NCI-H2171 (cell line): ENCODE results near the gene FRYL.
"Not testable (repeated sequence)": the region's sequence is repeated elsewhere in the genome, so short reads cannot be mapped to it uniquely, and the experiment has no call there.

Source experiments
- DNase-seq: peaks from one replicate; lab custom pipeline; 2025; lab: John Stamatoyannopoulos, UW

Gene FRYL

GRCh38 chr4:48746608-48747362, 33.3 kb downstream of the FRYL start:
- DNase-seq: no peak

- not testable (repeated sequence) for DNase-seq
These were observed 34.9 kb downstream of the FRYL start for GRCh38 chr4:48745223-48745622.

DNA sequence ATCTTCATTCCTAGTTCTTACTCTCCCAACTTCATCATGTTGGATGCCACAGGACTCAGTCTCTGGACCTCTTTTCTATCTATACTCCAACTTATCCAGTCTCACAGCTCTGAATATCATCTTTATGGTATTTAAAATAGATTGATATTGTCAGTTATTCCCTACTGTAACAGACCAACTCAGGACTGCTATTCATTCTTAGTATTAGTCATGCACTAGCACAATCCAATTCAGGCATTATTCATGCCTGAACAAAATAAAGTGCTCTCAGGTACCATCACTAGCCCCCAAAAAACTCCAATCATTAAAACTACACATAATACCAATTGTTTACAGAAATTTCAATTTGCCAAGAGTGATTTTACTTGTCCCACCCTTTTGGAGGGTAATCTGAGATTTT, 37.7 kb downstream of the FRYL start:
- no peak for DNase-seq

GRCh38 chr4:48739560-48740019, 40.5 kb downstream of the FRYL start:
- DNase-seq: no peak

GRCh38 chr4:48738856-48739255, 41.2 kb downstream of the FRYL start:
- DNase-seq: no peak

DNA sequence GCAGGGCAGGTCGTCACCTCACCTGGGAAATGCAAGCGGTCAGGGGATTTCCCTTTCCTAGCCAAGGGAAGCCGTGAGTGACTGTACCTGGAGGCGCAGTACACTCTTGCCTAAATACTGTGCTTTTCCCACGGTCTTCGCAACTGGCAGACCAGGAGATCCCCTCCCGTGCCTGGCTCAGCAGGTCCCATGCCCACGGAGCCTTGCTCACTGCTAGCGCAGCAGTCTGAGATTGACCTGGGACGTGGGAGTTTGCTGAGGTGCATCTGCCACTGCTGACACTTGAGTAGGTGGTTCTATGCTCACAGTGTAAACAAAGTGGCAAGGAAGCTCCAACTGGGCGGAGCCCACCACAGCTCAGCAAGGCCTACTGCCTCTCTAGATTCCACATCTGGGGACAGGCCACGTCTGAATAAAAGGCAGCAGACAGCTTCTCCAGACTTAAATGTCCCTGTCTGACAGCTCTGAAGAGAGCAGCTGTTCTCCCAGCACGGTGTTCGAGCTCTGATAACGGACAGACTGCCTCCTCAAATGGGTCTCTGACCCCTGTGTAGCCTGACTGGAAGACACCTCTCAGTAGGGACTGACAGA, 51.1 kb downstream of the FRYL start:
- not testable (repeated sequence) for DNase-seq

DNA sequence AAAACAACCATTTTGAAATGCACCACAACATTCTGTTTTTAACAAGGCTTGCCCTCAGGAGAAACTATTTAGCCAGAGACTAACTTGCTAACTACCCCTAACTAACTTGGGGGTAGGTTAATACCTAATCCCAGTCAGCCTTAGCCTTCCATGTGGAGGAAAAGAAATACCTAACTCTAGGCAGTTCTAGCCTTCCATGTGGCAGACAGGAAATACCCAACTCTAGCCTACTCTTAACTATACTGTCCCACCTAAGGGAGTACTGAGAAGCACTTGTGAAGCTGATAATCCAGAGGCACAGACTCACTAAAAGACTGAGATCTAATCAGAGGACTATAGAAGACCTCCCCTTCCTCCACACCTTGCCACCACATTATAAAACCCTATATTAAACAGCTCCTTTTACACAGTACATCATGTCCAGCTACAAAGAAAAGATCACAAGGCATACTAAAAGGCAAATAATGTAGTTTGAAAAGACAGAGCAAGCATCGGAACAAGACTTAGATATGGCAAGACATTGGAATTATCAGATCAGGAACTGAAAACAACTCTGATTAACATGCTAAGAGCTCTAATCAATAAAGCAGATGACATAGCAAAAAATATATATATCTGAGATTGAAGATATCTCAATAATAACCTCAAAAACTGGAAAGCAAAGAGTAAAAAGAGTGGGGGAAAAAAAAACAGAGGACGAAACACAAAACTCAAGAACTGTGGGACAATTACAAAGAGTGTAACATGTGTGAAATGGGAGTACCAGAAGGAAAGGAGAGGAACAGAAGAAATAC, 52.2 kb downstream of the FRYL start:
- no peak for DNase-seq

GRCh38 chr4:48725414-48725813, 54.7 kb downstream of the FRYL start:
- no peak for DNase-seq

GRCh38 chr4:48722509-48723446, 57.3 kb downstream of the FRYL start:
- DNase-seq: no peak

GRCh38 chr4:48720459-48720858, 59.6 kb downstream of the FRYL start:
- DNase-seq: no peak

DNA sequence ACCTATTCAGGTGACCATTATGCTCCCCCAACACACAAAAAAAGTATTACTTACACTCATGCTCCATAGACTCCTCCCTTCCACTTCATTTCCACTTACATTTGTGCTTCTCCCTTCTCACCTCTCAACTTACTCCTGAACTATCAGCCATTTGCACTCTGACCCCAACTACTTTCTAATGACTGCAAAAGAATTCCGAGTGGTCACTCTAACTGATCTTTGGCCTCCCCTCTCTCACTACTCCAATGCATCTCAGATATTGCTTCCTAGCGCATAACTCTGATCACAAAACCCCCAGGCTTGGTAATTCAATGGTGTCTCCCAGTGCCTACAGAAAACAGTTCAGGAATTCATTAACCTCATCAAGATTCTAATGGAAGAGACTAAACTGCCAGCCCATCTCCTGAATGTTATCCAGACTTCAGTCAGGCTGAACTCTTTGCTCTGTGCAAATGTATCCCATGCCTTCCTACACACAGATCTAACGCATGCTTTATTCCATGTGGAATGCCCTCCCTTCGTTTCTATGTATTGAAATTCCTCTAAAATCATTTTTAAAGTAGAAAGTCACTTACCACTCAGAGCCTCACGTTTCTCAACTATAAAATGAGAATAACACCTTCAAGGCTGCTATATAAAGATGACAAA, 61.1 kb downstream of the FRYL start:
- no peak for DNase-seq

GRCh38 chr4:48716285-48716684, 63.8 kb downstream of the FRYL start:
- DNase-seq: not testable (repeated sequence)

DNA sequence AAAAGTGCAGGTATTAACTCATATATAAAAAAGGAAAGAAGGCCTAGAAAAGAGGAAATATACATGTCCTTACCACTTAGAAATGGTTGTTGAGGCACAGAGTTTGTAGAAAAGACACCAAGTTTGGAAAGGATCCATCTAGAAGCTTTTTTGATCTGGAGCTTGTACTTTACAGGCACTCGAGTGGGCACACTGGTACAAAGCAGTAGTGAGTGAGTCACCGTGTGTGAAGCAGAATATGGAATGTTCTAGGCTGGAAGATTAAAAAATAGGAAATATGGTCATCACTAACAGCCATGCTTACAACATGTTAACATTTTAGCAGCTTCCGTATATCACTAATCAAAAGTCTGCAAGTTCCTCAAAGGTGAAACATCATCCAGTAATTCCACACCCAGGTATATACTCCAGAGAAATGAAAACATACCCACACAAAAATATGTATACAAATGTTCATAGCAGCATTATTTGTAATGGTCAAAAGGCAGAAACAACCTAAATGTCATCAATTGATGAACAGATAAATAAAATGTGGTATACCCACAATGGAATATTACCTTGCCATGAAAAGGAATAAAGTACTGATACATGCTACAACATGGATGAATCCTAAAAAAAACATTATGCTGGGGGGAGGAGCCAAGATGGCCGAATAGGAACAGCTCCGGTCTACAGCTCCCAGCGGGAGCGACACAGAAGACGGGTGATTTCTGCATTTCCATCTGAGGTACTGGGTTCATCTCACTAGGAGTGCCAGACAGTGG, 69.5 kb downstream of the FRYL start:
- no peak for DNase-seq

DNA sequence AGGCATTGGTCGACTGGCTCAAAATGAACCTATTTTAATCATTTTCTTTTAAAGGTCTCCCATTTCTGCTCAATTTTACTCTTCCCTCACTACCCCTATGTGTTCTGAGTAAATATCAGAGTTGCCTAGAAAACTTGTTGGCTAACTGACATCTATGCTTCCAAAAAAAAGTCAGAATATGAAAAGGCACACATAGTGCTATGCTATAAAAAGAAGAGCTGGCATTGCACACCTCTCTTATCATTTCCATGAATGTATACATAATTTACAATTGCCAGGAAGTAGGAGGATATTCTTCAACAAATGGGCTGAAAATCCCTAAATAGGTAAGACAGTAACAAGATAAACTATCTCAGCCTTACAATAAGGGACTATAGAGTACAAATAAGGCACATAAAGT, 70.2 kb downstream of the FRYL start:
- no peak for DNase-seq

- DNase-seq: no peak
These were observed 71.5 kb downstream of the FRYL start for GRCh38 chr4:48708610-48709009.

GRCh38 chr4:48706736-48707135, 73.3 kb downstream of the FRYL start:
- DNase-seq: no peak

DNA sequence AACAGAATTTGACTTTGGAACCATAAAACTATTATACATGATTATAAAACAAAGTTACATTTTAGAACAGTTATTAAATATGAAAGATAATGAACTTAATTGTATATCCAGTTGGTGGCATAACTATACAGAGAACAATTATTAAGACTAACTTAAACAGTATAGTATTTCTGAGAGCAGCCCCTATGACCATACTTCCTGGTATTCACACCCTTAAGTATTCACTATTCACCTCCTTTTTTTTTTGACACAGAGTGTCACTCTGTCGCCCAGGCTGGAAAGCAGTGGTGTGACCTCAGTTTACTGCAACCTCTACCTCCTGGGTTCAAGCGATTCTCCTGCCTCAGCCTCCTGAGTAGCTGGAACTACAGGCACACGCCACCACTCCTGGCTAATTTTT, 74.5 kb downstream of the FRYL start:
- DNase-seq: no peak

GRCh38 chr4:48704091-48704802, 75.8 kb downstream of the FRYL start:
- DNase-seq: no peak

DNA sequence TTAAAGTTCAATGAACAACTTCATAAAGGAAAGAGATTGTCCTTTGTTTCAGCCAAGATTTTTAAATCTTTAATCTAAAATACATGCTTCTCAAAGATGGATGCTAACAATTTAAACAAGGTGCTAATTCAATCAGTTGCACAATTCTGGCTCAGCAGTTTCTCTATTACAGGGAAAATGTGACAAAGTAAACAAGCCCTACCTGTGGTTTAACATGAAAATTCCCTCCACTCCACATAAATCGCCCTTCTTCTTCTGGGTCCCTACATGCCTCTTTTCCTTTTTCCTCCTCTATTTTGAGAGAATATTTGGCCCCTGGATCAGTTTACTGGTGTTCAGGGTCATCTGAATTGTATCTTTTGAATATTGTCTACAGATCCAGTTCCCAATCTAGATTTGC, 80.6 kb downstream of the FRYL start:
- DNase-seq: no peak
